CD4-positive, alpha-beta T cell treated with Interleukin-21 for 1 hour (primary cell): ENCODE measurements around the gene KIAA0513.

ENCODE experiments used
- DNase-seq: peaks from one replicate; pipeline ENCODE4 v3.0.0-alpha.2; 2020

Gene KIAA0513

DNA sequence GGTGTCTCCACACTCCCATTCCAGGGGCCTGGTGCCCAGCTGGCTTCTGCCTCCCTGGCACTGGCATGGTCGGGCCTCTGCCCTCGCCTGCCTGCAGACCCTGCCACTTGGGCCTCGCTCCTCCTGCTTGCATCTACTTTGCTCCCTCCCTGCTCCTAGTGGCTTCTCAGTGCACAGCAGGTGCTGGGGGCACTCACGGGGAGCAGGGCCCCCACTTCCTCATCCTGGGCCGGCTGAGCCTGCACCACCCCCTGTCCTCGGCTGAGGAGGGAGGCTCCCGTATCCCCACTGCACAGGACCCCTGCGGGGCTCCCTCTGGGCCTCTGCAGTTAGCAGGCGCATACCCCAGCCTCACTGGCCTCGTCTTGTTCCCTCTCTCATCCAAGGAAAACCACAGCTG lies 49.4 kb downstream of the KIAA0513 start:
- no peak for DNase-seq

DNA sequence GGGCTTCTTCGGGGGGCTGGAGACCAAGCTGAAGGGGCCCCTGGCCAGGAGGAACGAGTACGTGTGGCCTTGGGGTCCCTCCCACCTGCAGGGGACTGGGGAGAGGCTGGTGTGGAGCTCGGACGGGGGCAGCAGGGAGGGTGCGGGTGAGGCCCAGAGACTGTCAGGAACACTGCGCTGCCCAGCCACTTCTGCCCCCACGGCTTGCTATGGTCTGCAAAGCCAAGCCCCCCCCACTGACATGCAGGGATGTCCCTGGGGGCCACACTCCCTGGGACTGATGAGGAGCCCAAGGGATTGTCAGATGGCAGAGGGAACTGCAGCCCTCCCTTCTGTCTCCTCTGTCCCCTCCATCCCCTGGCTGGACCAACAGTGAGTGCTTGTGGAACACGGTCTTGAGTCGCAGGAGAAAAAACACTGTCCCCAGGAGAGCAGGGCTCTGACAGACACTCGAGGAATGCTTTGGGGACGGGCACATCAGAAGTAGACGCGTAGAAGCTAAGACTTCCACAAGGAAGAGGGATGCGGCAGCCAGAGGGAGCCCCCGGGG lies 50.1 kb downstream of the KIAA0513 start:
- no peak for DNase-seq

- DNase-seq = no peak
These were observed 50.6 kb downstream of the KIAA0513 start for GRCh38 chr16:85078226-85078625.

DNA sequence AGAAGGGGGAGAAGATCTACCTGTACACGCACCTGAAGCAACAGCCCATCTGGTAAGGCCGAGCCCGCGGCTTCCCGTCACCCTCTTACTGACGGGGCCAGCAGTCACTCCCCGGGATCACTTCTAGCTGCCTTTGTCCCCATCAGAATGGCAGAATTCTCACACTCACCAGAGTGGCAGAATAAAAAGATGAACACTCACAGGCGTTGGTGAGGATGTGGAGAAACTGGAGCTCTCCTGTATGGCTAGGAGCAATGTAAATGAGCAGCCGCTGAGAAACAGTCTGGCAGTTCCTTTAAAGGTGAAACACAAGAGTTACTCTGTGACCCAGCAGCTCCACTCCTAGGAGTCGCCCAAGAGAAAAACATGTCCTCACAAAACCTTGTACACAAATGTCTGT lies 51.4 kb downstream of the KIAA0513 start:
- no peak for DNase-seq

GRCh38 chr16:85079785-85080570 lies 52.4 kb downstream of the KIAA0513 start:
- DNase-seq = no peak

GRCh38 chr16:85081038-85081437 lies 53.4 kb downstream of the KIAA0513 start:
- DNase-seq = no peak

DNA sequence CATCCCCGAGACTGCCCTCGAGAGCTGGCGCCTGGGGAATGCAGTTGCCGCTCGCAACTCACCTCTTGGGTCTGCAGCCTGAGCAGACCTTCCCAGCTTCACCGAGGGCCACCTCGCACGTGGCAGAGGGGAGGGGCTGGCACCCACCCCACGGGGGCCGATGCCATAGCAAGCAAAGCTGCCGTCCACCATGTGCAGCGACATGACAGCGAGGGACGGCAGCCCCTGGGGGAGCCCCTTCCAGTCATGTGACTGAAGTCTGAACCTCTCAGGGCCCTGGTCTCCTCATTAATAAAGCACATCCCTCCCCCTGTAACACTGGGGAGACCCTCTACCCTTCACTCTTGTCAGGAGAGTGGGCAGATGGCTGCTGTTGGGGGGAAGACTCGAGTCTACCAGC lies 54.2 kb downstream of the KIAA0513 start:
- DNase-seq = no peak

DNA sequence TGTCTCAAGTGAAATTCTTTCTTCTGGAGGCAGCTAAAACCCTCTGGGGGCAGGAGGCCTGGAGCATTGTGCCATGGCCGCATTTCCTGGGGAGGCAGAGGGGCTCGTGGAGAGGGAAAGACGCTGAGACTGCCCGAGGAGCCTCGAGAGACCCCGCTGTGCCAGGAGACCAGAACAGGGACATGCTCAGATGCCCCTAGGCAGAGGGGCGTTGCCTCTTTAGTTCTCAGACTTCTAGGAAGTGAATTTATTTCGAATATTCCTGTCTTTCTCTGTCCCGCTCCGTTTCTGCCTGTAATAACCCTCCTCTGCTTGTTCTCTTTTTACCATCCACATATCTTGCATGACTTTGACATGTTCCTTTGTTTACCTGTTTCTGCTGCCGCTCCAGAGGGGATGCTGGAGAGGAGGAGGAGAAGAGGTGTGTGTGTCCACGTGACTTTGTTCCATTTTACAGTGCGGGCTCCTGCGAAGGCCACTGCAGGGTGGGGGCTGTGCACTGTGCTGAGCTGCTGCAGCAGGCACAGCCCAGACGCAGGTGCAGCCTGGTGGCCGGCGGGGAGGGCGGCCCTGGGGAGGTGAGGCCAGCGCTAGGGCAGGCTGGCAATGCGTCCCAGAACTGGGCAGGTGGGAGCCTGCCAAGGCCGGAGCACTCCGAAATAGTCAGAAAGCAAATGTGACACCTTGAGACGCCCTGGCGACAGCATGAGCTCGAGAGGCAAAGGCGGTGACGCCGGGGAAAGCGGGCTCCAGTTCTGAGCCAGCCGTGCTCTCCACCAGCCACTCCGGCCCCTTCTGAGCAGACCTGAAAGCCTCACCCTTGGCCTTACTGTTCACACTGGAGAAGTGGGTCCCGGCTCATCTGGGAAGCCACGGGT lies 54.8 kb downstream of the KIAA0513 start:
- no peak for DNase-seq

DNA sequence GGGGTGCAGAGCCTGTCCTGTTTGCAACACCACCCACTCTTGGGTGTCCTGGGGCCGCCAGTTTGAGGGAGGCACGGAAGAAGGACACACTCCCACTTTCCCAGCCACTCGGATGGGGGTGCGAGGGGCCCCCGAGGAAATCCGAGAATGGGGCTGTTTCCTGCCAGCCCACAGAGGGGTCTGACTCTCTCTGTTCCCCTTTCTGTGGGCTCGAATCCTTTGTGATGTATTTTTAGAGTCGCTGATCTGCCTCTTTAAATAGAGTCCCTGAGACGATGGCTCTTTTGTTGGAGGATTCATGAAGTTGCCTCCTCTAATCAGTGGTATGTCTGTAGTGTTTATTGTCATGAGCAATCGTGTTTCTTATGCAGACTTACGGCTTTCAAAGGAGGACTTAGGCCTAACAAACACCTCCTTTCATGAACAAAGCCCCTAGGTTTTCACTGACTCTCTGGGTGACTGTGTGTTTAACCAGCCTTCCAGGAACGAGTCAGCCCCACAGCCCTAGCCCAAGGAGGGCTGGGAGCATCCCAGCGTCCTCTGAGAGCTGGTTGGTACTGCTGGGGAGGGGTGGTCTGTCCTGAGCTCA lies 55.5 kb downstream of the KIAA0513 start:
- DNase-seq = no peak

DNA sequence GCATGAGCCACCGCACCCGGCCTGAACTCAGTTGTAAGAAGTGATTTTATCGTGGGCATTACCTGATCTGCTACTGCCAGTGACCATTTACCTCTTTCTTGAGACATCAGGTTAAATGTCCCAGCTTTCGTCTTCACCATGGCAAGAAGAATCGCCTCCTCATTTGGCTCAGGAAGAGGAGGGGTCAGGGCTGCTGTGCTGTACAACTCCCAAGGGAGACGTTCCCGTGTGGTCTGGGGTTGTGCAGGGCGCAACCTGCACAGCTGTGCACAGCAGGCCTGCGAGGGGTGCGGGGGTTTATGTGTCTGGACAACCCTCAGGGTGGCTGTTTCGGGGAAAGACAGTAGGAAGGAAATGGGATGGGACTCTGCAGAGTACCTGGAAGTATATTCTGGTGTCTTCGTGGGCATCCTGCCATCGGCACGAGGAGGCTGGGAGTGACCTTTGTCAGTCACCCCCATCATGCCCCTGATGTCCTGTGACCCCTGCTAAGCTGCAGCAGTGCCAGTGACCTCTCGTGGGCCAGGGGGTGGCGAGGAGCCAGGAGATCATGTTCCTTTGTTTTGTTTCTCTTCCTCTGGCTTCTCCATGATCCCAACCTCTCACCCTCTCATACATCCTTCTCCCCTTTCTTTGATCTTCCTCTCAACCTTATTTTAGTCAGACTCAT lies 57.4 kb downstream of the KIAA0513 start:
- DNase-seq = no peak

GRCh38 chr16:85085721-85086120 lies 58.1 kb downstream of the KIAA0513 start:
- DNase-seq = no peak

DNA sequence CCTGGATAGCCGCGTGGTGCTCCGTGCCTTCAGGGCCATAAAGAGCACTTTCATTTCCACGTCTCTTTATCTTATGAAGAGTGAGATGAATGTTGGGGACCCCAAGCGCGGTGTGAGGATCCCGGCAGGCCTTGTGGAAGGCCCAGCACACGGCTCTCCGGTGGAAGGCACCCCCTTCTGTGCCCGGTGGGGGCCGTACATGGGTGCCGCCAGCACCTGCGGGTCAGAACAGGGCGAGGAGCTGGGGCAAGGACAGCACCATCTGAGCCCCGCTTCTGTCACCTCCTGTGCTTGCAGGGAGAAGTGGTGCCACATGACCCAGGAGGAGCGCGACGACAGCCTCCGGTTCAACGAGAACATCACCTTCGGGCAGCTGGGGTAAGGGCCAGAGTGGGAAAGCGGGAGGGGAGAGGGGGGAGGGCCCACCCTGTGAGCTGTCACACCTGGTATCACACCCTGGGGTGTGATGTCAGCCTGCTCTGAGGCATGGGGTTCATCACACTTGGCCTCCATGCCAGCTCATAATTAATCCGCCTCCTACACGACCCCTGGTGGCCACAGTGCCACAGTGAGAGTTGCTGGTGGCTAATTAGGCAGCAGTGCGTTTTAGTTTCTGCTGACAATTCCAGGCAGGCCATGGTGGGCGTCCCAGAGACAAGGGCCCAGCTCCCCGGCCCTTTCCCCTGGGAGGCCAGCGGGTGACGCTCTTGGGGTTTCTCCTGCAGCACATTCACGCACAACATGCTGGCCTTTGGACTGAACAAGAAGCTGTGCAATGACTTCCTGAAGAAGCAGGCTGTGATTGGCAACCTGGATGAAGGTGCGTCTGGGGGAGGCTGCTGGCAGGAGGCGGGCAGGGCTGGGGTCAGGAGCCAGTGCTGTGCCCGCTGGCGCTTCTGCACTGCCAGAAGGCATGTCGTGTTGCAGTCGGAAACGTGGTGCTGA lies 59.0 kb downstream of the KIAA0513 start:
- DNase-seq = peak; percentile 80

GRCh38 chr16:85087899-85088569 lies 60.4 kb downstream of the KIAA0513 start:
- no peak for DNase-seq

DNA sequence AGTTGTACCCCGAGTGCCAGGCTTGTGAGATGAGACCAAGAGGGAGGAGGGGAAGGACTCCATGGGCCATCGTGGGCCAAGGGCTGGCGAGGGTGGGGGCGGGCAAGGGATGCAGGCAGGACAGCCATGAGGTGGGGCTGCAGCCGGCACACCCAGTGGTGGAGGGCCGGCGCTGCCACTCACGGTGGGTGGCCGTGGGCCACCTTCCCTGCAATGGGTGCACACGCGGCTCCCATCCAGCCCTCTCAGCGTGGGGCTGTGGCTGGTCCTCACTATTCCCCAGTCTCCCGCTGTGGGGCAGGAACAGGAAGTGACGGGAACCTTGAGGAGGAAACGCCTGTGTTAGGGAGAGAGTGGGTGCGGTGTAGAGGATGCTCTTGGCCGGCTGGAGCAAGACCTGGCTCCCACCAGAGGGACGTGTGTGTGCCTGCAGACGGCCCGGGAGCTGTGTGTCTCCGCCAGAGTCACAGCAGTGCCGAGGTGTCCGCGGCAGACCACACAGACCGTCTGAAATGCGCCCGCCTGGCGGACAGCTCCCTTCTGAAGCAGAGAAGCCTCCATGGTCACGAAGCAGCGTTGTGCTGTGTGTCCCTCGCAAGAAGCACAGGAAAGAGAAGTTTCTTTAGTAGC lies 61.1 kb downstream of the KIAA0513 start:
- no peak for DNase-seq

DNA sequence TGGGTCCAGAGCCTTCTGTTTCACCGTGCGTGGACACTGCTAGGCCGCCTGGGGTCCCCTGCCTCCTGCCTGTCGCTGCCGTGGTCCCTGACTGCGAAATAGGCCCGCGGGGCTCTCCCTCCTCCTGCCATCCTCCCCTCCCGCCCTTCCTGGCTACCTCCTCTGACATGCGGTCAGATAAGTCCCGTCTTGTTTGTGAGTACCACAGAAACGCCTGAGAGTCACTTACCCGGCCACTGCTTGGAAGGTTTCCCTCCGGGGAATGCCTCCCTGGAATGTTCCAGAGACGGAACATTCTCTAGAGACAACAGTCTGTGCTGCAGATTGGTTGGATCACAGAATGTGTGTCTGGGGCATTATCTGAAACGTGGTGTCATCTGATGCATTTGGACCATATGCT lies 61.9 kb downstream of the KIAA0513 start:
- DNase-seq = no peak

DNA sequence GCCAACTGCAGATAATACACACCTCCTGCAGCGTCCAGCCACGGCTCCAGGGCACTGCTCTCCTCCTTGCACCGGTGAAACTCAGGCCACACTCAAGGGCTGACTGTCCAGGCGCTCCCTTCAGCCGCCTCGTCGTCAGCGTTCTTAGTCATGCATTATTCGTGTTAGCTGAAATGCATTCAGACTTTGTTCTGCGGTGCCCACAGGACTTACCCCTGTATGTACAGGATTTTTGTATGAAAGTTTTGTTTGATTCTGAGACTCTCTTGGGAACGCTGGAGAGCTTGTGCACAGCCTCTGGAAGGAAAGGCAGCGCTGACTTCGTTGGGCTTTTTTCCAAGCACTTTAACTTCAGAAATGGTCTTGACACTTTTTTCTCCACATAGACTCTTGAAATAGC lies 62.6 kb downstream of the KIAA0513 start:
- no peak for DNase-seq

DNA sequence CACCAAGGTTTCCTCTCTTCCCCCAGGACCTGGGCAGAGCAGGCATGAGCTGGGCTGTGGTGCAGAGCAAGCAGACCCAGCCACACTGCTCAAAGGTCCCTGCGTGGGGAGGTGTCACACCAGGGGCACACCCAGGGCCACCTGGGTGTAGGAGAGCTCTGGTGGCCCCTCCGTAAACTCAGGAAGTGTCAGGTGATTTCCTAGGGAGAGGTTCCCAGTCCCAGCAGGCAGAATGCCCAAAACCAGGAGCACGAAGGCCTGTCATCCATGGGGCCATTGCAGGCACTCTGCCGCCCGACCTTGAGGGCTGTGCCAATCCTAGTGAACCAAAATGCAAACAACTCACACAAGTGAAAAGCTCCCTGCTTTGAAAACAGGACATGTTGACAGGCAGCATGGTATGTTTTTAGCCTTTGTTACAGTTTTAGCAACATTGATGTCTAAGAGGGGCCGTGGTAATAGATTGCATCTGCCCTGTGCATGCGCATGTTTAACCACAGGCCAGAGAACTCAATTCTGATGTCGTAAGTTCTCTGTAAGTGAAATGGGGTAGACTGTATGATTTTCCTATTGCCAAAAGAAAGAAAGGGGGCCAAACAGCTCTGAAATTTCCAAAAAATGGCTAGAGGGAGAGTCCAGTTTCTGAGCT lies 63.4 kb downstream of the KIAA0513 start:
- no peak for DNase-seq

DNA sequence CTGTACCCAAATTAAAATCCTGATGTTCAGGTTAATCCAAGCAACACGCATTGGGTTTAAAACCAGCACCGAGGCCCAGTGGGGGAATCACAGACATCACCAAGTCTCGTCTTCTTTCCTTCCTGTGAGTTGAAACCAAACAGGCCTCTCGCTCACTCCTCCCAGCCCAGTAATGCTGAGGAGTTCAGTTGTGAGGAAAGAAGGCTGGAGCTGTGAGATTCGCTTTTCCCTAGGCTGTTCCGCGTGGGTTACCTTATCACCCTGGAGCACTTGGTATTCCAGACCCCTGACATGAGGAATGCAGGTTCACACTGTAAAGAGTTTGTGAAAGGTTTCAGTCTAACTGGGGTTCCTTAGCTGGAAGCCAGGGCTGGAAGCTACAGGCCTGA lies 63.9 kb downstream of the KIAA0513 start:
- DNase-seq = no peak

GRCh38 chr16:85092309-85092708 lies 64.7 kb downstream of the KIAA0513 start:
- no peak for DNase-seq

DNA sequence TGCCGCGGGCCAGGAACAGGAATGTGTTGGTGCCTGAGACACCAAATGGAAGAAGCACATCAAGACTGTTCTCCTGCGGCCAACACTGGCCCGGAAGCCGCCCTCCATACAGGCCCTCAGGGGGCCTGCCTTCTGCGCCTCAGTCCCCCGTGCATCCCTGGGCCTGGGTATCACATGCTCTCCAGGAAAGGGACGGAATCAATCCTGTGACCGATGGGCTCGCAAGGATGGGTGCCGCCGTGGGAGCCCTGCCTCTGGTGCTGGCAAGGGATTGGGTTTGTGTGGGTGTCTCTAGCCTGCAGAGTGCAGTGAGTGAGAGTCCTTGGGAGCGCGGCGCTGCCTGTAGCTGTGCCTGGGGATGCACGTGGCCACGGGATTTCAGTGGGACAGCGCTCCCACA lies 65.3 kb downstream of the KIAA0513 start:
- DNase-seq = no peak
